Subcutaneous abdominal adipose tissue (tissue), 5 donors: ENCODE results near the gene BCL6.

Experiments used
- H3K27ac ChIP-seq: one replicate; pipeline ENCODE4 v1.7.0; 2013; ENCODE audit warnings: low read depth, mild to moderate bottlenecking, inconsistent platforms, low read length, moderate library complexity
- H3K27me3 ChIP-seq, 5 donors: one replicate each; pipeline ENCODE4 v1.7.0; 2013; ENCODE audit warnings: low read length in 5 of 5, inconsistent platforms in 1 of 5; ENCODE audit not compliant: control insufficient read depth in 5 of 5, insufficient read depth in 4 of 5
- H3K36me3 ChIP-seq, 5 donors: one replicate each; pipeline ENCODE4 v1.7.0; 2013; ENCODE audit warnings: low read length in 5 of 5; ENCODE audit not compliant: control insufficient read depth in 5 of 5, insufficient read depth in 5 of 5
- H3K4me1 ChIP-seq, 5 donors: one replicate each; pipeline ENCODE4 v1.7.0; 2013; ENCODE audit warnings: low read length in 5 of 5, mild to moderate bottlenecking in 3 of 5, moderate library complexity in 1 of 5; ENCODE audit not compliant: control insufficient read depth in 5 of 5, insufficient read depth in 5 of 5
- H3K4me3 ChIP-seq, 5 donors: one replicate each; pipeline ENCODE4 v1.7.0; 2013; ENCODE audit warnings: low read length in 5 of 5, low read depth in 1 of 5
- H3K9ac ChIP-seq, 5 donors: one replicate each; pipeline ENCODE4 v1.7.0; 2013; ENCODE audit warnings: low read length in 5 of 5, mild to moderate bottlenecking in 4 of 5, moderate library complexity in 3 of 5
- H3K9me3 ChIP-seq, 5 donors: one replicate each; pipeline ENCODE4 v1.7.0; 2013; ENCODE audit warnings: low read length in 5 of 5; ENCODE audit not compliant: control insufficient read depth in 5 of 5
- donor health status: healthy.
- donor health status: healthy.
- donor health status: healthy.
- donor health status: healthy.
- donor health status: healthy.

Gene BCL6

DNA sequence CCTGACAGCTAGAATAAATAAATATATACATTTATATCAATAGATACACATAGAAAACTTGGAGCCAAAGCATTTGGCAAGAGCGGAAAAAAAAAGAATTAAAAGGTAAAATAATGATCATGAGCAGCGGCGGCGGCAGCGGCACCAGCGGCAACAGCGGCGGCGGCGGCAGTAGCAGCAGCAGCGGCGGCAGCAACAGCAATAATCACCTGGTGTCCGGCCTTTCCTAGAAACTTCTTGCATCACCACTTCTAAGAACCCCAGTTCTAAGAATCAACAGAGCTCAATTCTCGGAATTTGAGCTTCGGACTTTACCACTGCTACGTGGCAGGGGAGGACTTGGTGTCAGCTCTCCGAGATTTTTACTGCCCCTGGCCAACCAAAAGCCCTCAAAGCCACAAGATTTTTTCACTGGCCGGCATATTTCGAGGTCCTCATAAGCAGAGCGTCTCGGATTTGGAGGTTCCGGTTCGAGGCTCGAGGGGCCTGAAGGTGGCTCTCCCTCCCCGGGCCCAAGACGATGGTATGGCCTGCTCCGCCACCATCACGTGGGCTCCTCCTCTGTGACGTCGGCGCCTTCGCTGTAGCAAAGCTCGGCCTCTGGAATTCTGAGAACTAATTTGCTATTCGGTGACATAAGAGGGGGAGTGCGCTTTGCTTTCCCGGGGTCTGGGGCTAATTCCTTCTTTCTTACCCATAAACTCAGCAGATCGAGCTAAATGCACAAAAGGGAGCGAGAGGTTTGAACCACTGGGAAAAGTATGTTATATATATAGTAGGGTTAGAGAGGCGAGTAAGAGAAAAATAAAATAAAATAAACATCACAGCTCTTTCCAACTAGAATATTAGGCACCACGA is at the start of gene BCL6:
Gene BCL6 (minus strand): TSS at position 268 of the 858 bp plus-strand sequence. CDS start 11,775 bp downstream, outside the sequence.
- H3K36me3 ChIP-seq: no peaks in the 10 kb centered on the region
- peak within 1 kb of the TSS; percentile 100 for H3K27ac ChIP-seq
- no peaks in the 10 kb centered on the region for H3K27me3 ChIP-seq
- peak within 1 kb of the TSS; percentile 95 to 100 (median 100) for H3K9ac ChIP-seq
- peak within 1 kb of the TSS; percentile 95 to 99 (median 98) for H3K4me3 ChIP-seq
- H3K4me1 ChIP-seq: peaks cover 4 to 42% (median 26%) of the 10 kb centered on the region in 5 donors
- H3K9me3 ChIP-seq: no peaks in the 10 kb centered on the region

DNA sequence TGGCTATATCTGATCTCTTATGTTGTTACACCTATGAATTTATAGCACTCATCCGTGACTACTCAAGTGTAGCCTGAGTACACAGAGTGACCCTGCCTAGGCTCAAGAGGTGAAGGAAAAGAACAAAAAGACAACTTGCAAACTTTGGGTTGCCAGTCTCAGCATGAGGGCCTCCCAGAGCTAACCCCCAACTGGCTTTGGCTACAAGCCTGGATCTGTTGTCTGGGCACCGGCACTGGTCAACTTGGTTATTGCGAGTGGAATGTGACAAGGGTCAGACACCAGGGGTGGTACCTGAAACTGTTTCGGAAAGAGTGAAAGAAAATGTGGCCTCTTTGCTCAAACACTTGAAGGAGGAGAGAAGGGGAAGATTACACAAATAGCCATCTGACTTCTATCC is 49.5 kb upstream of the BCL6 start:
- H3K27me3 ChIP-seq: no peaks in the 10 kb centered on the region
- H3K4me1 ChIP-seq: peaks cover 0 to 3% (median 2%) of the 10 kb centered on the region in 5 donors
- no peaks in the 10 kb centered on the region for H3K36me3 ChIP-seq
- H3K9me3 ChIP-seq: no peaks in the 10 kb centered on the region
- H3K27ac ChIP-seq: no peak overlapping the region
- no peak overlapping the region for H3K4me3 ChIP-seq
- H3K9ac ChIP-seq: no peak overlapping the region

DNA sequence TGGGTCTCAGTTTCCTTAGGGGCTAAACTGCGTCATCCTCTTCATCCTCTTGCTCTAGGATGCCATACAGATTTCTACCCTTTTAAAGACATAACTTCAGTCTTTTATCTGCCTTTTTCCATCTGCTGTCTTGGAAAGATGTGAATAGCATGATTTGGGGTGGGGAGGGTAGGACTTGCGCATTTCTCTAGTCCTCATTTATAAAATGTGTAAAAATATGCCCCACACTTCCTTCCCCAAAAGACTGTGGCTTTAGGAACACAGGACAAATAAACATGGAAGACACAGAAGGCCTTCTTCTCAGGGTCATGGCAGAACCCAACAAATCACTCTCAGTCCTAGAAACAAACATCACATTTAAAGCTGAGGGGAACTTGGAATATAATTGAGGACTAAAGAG is 48.4 kb upstream of the BCL6 start:
- no peak overlapping the region for H3K4me3 ChIP-seq
- no peak overlapping the region for H3K27ac ChIP-seq
- H3K27me3 ChIP-seq: no peaks in the 10 kb centered on the region
- no peaks in the 10 kb centered on the region for H3K36me3 ChIP-seq
- H3K9me3 ChIP-seq: no peaks in the 10 kb centered on the region
- H3K4me1 ChIP-seq: peaks cover 0 to 3% (median 2%) of the 10 kb centered on the region in 5 donors
- no peak overlapping the region for H3K9ac ChIP-seq

DNA sequence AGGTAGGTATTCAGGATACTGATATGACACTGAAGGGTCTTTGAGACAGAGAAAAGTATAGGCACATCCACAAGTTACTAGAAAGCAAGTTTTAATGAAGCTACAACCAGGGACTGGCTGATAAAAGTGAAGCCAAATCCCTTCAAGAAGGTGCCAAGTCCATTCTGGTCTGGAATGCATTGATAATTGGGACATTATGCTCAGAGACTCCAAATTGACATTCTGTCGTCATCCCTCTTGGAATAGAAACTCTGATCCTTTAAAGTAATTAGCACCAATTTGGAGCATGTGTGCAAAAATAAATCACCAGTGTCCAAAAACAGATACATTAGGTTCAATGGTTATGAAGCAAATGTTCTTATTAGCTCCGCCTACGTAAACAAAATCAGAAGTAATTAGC is 47.3 kb upstream of the BCL6 start:
- H3K9me3 ChIP-seq: no peaks in the 10 kb centered on the region
- no peaks in the 10 kb centered on the region for H3K36me3 ChIP-seq
- H3K4me1 ChIP-seq: peaks cover 0 to 3% (median 2%) of the 10 kb centered on the region in 5 donors
- no peak overlapping the region for H3K27ac ChIP-seq
- no peak overlapping the region for H3K9ac ChIP-seq
- H3K4me3 ChIP-seq: no peak overlapping the region
- H3K27me3 ChIP-seq: no peaks in the 10 kb centered on the region

DNA sequence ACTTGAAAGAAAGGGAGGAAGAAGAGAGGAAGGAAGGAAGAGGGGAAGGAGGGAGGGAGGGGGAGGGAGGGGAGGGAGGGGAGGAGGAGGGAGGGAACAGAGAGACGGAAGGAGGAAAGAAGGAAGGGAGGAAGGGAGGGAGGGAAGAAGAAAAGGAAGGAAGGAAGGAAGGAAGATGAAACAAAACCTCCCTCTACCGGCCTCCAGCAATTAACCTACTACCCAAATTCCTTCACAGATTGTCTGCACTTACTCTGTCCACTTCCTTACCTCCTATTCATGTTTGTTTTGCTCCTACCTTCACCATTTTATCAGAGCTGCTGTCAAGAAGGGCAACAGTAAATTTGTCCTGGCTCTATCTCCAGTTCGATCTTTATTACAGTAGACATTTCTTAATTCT is 44.6 kb upstream of the BCL6 start:
- H3K36me3 ChIP-seq: no peaks in the 10 kb centered on the region
- no peaks in the 10 kb centered on the region for H3K9me3 ChIP-seq
- peaks cover 0 to 3% (median 0%) of the 10 kb centered on the region in 5 donors for H3K4me1 ChIP-seq
- H3K4me3 ChIP-seq: no peak overlapping the region
- no peak overlapping the region for H3K27ac ChIP-seq
- no peak overlapping the region for H3K9ac ChIP-seq
- no peaks in the 10 kb centered on the region for H3K27me3 ChIP-seq

DNA sequence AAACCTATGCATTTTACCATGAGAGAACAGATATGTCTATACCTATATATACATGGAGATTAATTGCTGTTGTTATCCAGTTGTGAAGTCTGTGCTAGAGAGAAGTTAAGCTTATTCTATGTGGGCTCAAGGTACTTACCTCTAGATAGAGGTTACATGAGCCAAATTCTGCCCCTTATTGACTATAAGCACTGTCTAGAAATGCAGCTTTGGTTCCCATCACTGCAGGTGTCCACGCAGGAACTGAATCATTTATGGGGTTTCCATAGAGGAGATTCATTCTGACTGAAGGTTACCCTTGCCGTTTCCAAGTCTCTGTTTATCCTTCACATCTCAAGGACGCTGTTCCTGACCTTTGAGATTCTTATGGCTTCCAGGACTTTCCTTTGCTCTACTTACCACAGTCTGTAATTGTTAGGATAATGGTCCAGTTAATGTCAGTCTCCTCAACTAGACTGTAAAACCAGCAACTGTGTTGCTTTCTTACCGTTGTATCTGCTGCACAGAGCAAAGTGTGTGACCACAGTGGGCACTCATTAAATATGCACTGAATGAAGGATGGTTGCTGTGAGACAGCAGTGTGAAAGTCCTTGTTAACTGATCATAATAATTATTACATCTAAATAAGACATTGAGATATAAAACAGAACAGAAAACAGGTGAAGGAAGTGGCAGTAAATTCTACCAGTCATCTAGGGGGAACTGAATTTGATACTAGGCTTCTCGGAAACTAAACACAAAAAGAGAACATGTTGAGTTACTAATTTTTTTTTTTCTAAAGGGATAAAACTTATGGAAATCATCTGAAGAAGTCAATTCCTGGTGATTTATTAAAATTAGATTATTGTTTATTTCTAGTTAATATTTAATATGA is 44.0 kb upstream of the BCL6 start:
- no peak overlapping the region for H3K4me3 ChIP-seq
- no peaks in the 10 kb centered on the region for H3K9me3 ChIP-seq
- H3K4me1 ChIP-seq: peaks cover 0 to 3% (median 0%) of the 10 kb centered on the region in 5 donors
- H3K27ac ChIP-seq: no peak overlapping the region
- H3K9ac ChIP-seq: no peak overlapping the region
- H3K36me3 ChIP-seq: no peaks in the 10 kb centered on the region
- H3K27me3 ChIP-seq: no peaks in the 10 kb centered on the region

DNA sequence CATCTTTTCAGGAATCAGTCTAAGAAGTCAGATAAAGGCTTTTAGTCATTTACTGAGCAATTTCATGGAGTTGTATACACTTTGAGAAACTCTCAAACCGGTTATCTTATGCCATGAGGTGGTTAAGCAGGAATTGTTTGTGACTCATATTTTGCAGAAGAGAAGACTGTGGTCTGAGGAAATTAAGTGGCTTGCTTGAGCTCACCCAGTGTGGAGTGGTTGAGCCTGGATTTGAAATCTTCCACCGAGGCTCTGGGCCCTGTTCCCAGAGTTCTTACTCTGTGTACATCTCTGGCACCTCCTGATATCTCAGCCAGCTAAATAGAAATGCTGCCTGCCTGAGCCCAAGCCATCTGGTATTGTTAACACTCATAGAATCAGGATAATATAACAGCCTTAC is 37.8 kb upstream of the BCL6 start:
- Histone ChIP-seq H3K36me3 (no peaks in the 10 kb centered on the region), H3K27ac (no peak overlapping the region), H3K9me3 (no peaks in the 10 kb centered on the region), H3K27me3 (no peaks in the 10 kb centered on the region), H3K4me3 (no peak overlapping the region), H3K4me1 (peaks cover 0 to 8% (median 0%) of the 10 kb centered on the region in 5 donors), H3K9ac (no peak overlapping the region)

DNA sequence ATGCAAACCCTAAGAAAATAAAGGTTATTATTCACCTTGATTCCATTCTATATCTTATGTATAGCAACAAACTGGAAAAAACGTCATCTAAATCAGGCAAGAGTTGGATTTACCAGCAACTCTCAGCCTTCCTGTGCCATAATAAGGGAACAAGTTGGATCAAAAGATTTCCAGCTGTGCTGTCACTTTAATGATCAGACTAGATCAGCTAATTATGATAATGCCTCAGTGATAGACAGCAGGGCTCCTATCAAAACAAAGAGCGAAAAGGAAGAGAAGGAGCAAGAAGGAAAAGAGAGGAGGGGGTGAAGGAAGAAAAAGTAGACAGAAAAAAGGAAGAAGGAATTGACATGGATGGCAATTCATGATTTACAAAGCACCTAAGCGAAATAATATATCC is 36.7 kb upstream of the BCL6 start:
- no peak overlapping the region for H3K4me3 ChIP-seq
- H3K9me3 ChIP-seq: no peaks in the 10 kb centered on the region
- no peaks in the 10 kb centered on the region for H3K36me3 ChIP-seq
- H3K4me1 ChIP-seq: peaks cover 0 to 8% (median 0%) of the 10 kb centered on the region in 5 donors
- no peak overlapping the region for H3K9ac ChIP-seq
- no peaks in the 10 kb centered on the region for H3K27me3 ChIP-seq
- no peak overlapping the region for H3K27ac ChIP-seq

DNA sequence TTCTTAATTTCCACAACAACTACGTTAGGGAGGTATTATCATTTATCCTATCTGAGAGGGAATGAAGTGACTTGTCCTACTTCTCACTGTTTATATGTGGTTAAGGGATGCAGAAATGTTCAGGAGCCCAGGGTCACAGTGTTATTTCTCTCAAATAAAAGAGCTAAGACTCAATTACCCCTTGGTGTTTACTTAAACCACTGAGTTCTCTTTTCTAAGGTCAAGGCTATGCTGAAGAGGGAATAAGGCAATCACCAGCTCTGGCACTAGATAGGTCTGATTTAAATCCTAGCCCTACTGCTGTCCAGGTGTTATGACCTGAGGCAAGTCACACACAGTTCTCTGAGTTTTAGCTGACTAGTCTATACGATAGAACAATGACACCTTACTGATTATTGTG is 35.7 kb upstream of the BCL6 start:
- no peaks in the 10 kb centered on the region for H3K36me3 ChIP-seq
- H3K27me3 ChIP-seq: no peaks in the 10 kb centered on the region
- no peak overlapping the region for H3K9ac ChIP-seq
- H3K9me3 ChIP-seq: no peaks in the 10 kb centered on the region
- no peak overlapping the region for H3K4me3 ChIP-seq
- H3K27ac ChIP-seq: no peak overlapping the region
- peaks cover 0 to 8% (median 0%) of the 10 kb centered on the region in 5 donors for H3K4me1 ChIP-seq

DNA sequence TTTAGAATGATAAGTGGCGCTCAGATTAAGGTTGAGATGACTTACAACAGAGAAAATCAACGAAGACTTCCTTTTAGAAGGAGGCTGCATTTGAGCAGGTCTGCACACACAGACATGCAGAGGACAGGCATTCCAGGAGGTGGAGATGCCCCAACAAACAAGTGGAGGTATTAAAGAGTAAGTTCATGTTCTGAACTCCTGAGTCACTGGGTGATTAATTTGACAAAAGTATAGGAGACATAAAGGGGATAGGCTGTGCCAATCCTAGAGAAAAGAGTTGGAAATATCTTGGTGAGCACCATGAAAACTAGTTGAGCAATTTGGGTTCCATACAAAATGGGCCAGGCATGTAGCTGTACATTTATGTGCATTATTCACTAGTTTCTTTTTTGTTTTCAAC is 33.5 kb upstream of the BCL6 start:
- H3K27me3 ChIP-seq: no peaks in the 10 kb centered on the region
- H3K36me3 ChIP-seq: no peaks in the 10 kb centered on the region
- no peak overlapping the region for H3K27ac ChIP-seq
- no peak overlapping the region for H3K9ac ChIP-seq
- H3K4me3 ChIP-seq: no peak overlapping the region
- H3K9me3 ChIP-seq: no peaks in the 10 kb centered on the region
- peaks cover 0 to 12% (median 2%) of the 10 kb centered on the region in 5 donors for H3K4me1 ChIP-seq
